HG02623 (cell line): ENCODE results near the gene DCBLD2.

Experiments
- ATAC-seq: cut with Tn5 transposase; IDR thresholded peaks from one replicate; pipeline ENCODE4 v1.9.1; 2021; ENCODE audit warnings: moderate library complexity; ENCODE audit not compliant: unreplicated experiment

Gene DCBLD2, protein sequence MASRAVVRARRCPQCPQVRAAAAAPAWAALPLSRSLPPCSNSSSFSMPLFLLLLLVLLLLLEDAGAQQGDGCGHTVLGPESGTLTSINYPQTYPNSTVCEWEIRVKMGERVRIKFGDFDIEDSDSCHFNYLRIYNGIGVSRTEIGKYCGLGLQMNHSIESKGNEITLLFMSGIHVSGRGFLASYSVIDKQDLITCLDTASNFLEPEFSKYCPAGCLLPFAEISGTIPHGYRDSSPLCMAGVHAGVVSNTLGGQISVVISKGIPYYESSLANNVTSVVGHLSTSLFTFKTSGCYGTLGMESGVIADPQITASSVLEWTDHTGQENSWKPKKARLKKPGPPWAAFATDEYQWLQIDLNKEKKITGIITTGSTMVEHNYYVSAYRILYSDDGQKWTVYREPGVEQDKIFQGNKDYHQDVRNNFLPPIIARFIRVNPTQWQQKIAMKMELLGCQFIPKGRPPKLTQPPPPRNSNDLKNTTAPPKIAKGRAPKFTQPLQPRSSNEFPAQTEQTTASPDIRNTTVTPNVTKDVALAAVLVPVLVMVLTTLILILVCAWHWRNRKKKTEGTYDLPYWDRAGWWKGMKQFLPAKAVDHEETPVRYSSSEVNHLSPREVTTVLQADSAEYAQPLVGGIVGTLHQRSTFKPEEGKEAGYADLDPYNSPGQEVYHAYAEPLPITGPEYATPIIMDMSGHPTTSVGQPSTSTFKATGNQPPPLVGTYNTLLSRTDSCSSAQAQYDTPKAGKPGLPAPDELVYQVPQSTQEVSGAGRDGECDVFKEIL

DNA sequence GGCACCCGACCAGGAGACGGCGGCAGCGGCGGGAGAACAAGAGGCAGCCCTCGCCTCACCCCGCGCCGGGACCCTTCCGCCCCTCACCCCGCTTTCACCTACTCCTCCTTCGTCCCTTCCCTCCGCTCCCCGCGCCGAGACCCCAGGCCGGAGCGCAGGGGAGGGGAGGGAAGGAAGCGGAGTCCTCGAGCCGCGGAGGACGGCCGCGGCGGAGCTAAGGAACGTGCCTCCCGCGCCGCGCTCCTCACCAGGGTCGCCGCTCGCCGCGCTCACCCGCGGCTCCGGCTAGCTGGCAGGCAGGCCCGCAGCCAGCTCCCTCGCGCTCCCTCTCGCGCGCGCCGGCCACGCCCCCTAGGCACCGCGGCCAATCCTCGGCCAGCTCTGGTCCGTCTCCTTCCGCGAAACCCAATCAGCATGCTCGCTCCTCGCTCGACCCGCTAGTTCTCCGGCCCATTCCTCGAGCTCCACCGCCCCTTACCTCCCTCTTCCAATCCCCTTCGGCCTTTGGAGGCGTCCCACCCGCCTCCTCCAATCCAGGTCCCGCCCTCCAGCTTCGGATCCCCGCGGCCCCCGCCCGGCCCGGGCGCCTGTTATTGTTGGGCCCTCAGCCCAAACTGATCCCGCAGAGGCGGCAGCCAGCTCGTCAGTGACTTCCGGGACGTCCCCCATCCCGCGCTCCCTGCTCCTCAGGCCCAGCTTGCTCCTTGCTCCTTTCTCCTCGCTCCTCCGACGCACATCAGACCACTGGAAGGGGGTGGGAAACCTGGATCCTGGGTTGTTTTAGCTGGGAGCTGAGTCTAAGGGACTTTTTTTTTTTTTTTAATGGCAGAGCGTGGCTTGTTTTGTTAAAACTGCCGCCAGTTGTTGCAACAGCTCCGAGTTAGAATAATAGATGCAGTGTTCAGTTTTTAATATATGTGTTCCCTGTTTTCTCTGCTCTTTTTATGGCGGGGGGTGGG is at the start of gene DCBLD2:
TSS of gene DCBLD2 (minus strand) at position 304 of the 959 bp plus-strand sequence. CDS start 369 bp downstream, outside the sequence.
- ATAC-seq: peak; percentile 98

DNA sequence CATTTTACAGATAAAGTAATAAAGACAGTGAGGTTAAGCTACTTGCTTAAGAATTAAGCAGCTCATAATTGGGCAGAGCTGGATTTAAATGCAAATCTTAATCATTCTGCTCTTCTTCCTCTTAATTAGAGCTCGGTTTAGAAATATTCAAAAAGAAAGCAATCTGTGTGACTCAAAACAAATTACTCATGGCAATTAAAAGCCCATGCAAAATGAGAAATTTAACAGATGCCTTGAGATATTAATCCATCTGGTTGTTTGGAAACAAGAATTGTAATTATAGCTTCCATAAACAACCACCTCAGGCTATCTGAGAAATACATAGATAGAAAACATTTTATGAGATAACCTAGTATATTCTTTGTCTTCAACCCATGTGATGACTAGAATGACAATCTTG is 44.2 kb upstream of the DCBLD2 start:
- no peak for ATAC-seq

DNA sequence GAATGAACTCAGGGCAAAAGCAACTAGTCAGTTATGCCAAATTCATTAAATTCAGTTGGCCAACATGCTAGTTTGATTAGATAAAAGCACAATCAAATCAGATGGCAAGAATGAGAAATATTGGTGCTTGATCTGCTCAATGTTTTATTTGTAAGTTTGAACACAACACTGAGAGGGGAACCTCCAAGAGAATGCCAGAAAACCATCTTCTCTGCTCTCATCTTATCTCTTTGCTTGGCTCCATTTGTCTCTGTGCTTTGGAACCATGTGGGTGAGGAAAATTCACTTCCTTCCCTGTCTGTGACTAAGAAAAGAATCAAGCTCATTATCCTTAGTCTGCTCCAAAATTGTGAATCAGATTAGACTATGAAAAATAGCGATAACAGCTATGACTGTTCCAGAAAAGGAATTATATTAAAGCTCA is 43.6 kb upstream of the DCBLD2 start:
- no peak for ATAC-seq

DNA sequence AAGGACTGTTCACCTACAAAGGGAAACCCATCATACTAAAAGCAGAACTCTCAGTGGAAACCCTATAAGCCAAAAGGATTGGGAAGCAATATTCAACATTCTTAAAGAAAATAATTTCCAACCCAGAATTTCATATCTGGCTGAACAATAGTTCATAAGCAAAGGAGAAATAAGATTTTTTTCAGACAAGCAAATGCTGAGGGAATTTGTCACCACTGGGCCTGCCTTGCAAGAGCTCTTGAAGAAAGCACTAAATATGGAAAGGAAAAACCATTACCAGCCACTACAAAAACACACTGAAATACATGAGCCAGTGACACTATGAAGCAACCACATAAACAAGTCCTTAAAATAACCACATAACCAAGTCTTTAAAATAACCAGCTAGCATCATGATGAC is 28.9 kb upstream of the DCBLD2 start:
- ATAC-seq: no peak

DNA sequence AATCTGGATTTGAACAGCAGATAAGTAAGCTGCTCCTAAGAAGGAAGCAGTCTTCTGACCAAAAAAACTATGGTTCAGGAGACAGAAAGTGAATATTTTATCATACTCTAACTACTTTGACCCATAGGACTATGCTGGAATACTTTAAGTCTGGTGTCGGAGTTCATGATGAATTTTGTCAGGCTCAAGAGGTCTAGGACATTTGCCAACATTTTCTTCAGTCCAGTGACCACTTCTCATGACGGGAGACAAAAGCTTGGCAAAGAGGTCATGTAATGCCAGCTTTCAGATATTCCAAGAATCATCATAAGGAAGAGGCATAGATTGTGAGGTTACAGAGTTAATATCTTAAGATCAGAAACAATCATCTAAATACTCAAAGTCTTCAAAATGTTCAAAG is 20.5 kb upstream of the DCBLD2 start:
- no peak for ATAC-seq

DNA sequence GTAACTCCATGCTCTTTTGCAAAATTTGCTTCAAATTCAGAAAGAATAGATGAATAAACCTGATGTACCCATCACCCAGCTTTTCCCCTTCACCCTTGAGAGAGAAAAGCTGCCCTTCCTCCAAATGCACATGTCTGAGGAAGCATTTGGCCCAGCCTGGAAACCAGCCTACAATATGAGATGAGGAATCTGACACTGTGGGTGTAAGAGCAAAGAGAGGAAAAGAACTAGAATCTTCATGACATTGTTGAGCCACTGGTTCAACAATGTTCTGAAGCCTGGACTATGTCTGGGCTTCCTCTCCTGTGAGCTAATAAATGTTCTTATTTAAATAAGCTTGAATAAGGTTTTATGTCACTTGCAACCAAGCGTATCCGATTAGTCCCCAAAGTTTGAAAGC is 18.7 kb upstream of the DCBLD2 start:
- ATAC-seq: no peak

DNA sequence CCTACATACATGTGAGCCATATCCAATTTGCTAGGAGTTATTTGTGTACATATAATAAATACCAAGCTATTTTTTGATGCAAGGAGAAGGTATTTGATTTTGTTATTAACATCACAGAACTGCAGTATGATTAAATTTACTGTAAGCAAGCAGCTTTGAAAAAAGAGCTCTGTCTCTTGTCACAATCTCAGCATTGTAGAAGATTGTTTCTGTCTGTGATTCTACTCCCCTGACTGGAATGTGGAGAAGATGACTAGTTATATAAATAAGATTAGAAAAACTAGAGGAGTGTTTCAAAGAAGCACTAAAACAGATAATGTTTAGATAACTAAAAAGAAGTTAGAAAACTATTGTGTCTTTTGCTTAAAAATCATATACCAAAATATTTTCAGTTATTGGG is 17.1 kb upstream of the DCBLD2 start:
- no peak for ATAC-seq

DNA sequence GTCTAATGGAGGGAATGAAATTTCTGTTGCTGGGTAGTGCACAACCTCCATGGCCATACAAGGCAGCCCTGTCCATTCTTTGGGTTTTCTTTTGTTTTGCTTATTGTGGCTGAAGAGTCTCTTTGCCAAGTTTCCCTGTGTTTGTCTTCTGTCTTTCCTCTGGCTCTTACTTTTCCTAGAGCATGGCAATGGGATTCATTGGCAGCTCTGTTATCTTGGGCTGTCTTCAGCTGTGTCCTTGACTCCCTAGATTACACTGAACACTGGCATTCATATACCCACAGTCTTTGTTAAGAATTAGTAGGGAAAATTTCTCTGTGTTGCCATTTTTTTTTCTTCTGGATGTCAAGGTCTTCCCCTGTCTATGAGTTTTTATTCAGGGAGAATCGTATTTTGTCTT is 16.1 kb upstream of the DCBLD2 start:
- ATAC-seq: no peak

DNA sequence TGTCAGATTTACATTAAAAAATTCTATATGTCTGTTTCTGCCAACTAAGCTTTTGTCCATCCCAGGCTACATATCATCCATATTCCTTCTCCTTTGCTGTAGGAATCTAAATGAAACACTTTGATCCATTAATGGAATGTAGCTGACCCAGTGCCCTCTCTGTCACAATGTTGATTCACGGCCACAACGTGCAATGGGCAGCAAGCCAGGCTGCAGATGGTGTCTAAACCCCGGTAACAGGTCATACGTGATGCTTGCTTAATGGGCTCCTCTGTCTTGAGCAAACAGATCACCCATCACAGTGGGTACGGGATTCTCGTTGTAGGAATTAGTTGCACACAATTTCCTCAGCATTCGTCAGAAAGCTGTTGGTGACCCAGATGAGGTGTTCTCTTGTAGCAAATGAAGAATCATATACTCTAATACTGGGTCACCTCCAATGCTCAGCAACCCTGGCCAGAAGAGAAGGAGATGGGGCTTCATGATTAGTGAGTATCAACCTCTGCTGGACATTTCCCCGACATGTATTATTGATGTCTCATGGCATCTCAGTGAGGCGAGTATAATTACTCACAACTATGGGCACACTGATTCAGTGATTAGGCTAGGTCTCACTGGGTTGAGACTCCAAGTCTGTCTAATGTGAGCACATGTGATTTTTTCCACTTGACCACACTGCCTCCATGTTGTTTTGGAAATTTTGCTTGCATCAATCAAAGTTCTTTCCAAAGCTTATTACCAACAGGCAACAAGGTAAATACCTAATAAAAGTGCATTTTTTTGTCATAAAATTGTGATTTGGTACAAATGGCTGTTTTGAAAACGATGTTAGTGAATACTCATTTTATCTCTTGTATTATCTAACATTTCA is 12.9 kb upstream of the DCBLD2 start:
- no peak for ATAC-seq

DNA sequence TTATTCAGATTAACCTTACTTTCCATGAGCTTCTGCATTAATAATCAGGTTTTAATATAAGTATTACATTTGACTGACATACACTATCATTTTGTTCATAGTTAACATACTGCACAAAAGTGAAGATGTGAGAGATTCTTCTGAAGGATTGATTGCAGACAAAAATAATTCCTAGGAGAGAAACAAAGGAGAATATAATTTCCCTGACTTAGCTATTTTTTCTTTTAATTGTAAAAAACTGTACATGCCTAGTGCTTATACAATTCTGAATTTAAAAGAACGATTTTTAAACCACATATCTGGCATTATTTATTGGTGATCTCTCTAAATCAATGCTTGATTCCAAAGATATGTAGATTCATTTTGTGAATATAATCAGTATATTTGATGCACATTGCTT is 11.0 kb upstream of the DCBLD2 start:
- no peak for ATAC-seq

DNA sequence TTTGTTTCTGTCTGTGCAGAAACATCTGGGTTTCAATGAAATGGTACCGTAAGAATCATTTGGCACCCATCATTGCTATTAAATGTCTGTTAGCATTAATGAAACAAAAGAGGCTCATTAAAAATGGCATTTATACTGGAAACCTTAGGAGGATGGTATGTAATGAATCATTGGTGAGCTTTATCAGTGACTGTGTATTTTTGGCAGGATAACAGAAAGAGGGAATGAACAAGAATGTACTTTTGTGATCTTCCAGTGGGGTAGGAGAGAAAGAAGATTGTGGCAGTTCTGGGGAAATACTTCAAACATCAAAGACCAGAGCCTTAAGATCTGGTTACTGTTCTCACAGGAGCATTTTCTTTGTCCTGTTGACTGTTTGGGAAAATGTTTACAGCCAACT is 4.7 kb upstream of the DCBLD2 start:
- ATAC-seq: no peak

DNA sequence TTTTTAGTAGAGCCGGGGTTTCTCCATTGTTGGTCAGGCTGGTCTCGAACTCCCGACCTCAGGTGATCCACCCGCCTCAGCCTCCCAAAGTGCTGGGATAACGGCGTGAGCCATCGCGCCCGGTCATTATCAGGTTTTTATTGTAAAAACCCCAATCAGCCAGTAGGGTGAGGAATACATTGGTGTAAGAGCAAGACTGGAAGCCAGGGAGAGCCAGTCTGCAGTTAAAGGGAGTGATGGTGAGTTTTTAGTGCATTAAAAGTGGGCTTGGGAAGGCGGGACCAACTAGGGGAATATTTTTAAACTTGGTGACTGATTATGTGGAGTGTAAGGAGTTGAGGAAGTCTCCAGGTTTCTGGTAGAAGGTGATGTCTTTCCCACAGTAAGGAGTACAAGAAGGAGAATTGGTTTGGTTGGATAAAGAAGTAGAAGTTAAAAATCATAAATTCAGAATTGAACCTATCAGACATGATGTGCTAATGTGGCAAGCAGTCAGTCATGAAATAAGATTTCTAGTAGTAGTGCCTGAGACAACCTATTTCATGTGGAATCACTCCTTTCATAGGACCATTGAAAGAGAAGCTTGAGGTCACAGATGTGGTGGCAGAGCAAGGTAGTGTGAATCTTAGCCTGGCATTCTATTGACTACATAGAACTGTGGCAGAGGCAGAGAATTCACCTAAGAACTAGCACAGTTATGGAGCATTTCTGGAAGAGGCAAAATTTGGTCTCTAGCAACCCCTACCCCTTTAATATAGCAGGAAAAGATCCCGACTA is 2.4 kb upstream of the DCBLD2 start:
- no peak for ATAC-seq

DNA sequence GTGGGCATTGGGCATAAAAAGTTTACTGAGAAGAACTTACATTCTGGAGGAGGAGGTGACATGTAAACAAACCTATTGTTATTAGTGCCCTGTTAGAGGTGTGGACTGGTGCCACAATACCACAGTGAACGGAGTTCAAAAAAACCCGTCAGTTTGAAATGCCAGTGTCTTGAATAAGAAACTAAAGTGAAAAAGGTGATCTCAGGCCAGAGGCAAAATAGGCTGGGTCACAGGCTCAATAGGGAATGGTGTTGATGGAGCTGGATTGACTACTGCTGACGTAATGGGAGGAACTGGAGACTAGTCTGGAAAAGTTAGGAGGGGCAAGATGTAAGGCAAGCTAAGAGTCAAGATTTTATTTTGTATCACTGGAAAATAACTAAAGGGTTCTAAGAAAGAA is 1.6 kb upstream of the DCBLD2 start:
- no peak for ATAC-seq

DNA sequence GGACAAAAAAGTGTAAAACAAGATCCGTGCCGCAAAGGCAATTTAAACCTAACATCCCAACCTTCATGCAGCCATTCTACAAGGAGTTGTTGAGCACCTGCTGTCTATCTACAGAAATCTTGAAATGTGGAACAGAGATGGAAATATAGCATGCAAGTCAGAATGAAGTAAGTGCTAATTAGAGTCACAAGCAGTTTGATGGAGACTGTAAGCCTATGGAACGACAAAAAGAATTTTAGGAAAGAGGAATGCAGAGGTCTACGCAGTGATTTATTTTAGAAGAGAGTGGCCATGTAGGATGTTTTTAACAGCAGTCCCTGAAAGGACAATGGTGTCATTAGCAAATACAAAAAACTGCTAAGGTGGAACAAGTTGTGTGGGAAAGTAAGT is 851 bp upstream of the DCBLD2 start:
- ATAC-seq: no peak

DNA sequence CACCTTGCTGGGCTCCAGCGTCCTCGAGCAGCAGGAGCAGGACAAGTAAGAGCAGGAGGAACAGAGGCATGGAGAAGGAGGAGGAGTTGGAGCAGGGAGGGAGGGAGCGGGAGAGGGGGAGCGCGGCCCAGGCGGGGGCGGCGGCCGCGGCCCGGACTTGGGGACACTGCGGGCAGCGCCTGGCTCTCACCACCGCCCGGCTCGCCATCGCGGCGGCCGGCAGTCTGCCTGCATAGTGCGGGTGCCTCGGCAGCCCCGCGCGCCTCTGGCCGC is 440 bp downstream of the DCBLD2 start:
- ATAC-seq: peak; percentile 19

DNA sequence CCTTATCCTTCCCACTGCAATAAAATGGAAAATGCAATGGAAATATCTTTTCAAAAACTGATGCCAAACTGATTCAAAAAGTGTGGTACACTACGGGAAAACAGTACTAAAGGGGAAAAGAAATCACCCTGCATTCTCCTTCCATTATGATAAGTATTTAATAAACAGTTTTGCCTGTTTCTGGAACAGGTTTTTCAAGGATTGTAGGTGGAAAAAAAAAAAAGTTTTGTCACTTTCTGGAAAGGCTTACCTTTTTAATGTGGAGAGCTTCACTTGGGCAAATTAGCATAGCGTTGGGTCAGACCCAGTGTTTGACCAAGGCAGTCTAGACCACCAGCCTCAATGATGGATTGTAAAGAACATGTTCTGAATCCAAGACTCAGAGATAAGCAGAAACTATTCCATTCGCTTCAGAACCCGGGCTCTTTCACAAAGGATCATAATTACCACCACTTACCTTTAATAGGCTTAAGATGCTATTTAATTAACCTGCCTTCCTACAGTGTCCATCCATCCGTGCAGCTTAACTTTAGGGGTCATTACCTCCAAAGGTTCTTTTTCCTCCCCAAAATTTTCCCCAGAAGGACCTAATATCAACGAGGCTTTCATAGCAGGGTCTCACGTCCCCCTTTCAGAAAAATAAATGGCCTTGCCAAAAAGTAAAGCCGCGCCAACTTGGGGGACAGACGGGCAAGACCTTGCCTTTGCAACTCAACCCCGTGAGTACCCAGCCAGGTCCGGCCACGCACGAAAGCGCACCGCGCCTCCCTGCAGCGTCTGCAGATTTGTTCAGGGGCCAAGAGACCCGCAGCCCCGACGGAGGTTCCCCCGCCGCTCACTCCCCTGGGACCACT is 1.0 kb downstream of the DCBLD2 start:
- peak; percentile 0 for ATAC-seq

DNA sequence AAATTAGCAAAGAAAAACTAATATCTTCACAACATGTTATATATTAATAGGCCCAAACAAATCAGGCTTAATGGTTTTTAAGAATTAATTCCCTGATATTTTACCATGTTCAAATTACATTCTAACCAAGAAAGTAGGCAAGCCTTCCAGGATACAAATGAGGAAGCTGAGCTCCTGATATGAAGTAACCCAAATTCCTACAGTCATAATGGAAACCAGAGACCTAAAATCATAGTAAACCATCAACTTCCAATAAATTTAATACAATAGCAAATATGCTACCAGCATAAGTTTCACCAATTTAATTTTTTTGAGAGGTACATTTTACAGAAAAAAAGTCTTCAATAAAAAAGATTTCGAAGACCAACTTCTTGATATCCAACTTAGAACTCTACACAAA is 3.8 kb downstream of the DCBLD2 start:
- no peak for ATAC-seq

DNA sequence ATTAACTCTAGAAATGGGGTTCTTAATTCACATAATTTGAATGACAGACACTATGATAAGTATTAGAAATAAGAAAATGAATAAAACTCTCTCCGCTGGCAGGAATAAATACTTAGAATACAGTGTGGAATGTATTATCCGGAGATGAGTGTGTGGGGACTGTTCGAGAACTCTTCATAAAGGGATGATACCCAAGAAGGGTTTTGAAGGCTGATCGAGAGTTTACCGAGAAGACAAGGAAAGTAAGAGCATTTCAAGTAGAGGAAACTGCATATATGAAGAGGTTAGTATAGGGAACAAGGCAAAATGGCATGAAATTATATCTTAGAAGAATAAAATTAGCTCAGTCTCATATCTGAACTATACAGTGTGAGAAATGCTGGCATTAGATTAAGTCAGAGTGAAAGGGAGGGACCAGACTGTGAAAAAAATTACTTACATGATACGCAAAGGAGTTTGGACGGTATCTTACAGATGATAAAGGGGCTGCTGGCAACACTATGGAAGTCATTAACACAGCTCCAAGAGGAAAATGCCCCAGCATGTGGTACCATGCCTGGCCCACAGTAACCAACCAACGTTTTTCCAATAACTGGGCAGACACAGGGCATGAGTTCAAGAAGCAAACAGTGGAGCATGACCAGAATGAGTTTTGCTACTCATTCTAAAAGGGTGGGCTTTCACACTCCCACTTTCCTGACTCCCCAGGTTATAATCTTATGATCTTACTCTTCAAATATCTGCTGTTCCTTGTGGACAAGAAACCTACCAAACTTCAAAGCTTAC is 6.5 kb downstream of the DCBLD2 start:
- ATAC-seq: no peak
